GM21367 (cell line): ENCODE data around the gene RAD23A.
"Not testable (repeated sequence)": the region's sequence is repeated elsewhere in the genome, so short reads cannot be mapped to it uniquely, and the experiment has no call there.

Experiments used
- ATAC-seq: cut with Tn5 transposase; IDR thresholded peaks from one replicate; pipeline ENCODE4 v1.9.1; 2021; ENCODE audit not compliant: unreplicated experiment

RAD23A gene

DNA sequence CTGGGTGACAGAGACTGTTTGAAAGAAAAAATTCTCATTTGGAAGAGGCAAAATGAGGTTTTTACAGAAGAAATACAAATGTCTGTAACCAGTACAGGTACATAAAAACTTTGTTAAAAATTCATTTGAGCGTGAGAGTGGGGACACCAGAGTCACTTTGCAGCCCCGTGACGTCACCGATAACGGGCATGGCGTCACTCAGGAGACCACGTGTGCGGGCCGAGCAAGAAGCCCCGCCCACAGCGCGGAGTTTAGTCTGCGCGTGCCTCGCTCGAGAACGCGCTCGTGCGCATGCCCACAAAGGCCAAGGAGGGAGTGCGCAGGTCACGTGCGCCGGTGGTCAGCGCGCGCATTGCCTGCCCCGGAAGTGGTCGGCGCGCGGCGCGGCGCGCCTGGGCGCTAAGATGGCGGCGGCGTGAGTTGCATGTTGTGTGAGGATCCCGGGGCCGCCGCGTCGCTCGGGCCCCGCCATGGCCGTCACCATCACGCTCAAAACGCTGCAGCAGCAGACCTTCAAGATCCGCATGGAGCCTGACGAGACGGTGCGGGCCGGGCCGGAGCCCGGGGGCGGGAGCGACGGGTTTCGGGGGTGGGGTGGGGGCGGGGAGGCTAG, at the start of gene RAD23A:
Gene RAD23A, plus strand, starts transcription at position 384 of the 613 bp plus-strand sequence. Its CDS starts 87 bp downstream, at position 471.
- ATAC-seq = peak; percentile 53

DNA sequence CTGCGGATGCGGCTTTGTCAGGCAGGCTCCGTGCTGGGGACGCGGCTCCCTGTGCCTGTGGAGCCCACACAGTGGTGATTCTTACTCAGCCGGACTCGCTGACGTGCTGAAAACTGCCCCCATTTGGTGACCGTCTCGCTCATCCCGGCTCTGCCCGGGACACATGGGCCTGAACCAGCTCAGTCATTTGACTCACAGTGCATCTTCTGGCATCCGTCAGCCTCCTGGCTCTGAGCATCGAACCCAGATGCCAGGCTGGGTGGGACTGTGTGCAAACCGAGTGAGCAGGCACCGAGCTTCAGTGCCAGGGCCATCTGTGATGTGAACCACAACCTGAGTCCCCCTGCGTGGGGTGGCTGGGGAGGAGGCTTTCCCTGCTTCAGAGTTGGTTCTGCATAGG, 49.2 kb upstream of the RAD23A start:
- no peak for ATAC-seq

DNA sequence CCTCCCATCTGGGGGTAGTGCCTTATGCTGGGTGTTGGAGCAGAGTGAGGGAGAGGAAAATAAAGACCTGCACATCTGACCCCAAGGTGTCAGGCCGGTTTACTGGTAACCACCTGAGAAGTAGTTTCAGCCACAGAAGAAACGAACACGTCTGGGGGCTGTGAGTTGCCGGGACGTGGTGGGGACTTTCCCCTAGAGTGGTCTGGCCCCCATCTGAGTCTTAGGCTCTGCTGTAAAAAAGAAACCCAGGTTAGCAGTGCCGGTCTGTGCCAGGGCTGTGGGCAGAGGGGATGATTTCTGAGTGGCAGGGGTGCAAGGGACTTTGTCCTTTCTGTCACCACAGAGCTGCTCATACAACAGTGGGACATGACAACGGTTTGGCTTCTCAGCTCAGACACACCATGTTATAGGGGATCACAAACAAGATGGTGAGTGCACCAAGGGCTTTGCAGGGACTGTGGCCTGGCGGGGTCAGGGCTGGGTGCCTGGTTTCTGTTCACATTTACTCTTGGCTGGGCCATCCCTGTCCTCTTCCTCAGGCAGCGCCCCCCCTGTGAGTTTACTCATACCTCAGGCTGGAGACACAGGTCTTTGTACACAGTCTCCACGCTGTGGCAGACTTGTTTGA, 45.7 kb upstream of the RAD23A start:
- ATAC-seq = peak; percentile 54

DNA sequence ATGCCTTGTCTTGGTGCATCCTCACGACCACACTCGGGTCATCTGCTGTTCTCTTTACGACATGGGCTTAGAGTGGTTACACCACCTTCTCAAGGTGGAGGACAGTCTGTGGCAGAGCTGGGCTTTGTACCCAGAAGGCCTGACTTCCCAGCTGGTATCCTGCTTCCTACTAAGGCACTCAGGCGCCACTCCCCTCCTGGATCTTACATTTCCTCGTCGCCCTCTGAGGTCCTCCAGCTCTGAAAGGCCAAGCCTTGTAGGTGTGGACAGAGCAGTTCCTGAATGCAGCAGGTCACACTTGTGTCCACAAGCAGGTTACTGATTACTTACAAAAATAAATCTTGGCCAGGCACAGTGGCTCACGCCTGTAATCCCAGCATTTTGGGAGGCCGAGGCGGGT, 38.5 kb upstream of the RAD23A start:
- no peak for ATAC-seq

DNA sequence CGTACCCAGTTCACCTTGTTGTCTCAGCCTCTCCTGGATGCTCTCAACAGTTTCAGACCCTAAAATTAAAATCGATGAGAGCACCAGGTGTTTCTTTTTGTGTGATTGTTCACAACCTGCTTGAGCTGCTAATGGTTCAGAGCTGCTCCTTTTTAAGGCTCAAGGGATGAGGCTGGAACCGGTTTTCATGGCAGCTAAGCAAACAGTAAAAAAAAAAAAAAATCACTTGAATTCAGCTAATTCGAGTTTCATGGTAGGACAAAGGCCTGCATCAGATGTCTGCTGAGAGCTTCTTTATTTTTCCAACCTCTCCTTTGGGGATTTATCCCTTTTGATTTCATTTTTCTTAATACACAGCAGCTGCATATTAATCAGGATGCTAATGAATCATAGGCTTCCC, 33.1 kb upstream of the RAD23A start:
- ATAC-seq = no peak

DNA sequence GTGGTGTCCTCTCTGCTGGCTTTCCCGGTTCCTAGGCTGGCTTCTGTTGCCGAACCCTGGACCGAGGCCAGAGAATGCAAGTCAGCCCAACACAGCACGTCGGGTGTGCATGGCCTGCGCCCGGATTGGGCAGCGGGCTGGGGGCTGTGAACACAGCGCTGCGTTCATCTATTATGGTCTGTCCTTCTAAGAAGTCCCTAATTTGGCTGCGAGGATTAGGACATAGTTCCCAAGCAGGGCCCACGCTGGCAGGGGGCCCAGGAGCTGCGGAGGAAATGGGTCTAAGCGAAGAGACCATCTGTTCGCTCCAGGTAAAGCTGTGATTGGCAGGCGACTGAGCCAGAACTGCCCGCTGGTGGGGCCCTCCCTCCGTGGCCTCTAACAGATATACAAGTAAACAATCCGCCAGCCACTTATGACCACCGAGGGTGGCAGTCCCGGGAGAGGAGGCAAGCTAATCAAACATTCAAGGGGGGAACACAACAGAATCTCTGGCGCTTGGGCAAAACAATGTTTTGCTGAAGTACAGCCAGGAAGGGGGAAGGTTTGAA, 32.6 kb upstream of the RAD23A start:
- ATAC-seq = no peak

DNA sequence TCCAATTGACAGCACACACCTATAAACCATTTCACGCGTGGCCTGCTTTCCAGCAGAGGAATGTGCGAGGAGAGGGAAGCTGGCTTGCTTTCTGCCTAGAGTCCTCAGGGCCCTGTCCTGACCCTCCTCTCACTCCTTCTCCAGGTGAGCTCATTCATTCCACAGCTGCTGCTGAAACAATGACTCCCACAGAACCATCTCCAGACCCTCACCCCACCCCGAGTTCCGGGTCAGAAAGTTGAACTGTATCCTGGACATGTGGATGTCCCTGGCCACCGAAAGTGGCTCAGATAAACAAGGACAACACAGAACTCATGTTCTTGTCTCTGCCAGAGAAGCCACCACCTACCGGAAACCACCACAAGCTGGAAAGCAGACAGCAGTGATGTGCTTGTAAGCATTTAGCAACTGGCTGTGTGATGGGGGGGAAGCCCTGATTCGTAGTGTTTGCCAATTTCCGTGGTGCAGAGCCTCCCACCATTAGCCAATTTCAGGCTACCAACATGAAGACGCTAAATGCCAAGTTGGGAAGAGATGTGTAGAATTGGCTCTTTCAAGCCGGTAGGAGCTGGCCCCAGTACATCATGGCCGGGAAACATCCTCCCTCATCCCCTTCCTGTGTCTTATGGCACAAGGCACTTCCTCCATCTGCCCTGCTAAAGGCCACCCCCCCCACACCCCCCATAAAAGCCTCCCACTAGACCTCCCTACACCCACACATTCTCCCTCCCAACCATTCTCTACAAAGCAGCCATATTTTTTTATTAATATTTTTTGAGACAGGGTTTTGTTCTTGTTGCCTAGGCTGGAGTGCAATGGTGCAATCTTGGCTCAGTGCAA, 31.6 kb upstream of the RAD23A start:
- ATAC-seq = no peak

DNA sequence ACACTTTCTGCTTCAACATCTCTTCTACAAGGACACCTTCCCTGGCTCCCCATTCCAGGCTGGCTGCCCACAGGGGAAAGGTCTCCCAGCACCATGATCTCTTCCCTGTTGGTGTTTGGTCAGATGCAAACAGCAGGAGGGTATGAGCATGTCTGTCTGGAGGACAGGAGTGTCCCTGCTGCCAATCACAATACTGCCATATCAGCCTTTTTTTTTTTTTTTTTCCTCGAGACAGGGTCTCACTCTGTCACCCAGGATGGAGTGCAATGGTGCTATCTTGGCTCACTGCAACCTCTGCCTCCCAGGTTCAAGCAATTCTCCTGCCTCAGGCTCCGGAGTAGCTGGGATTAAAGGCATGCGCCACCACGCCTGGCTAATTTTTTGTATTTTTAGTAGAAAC, 29.8 kb upstream of the RAD23A start:
- ATAC-seq = not testable (repeated sequence)

DNA sequence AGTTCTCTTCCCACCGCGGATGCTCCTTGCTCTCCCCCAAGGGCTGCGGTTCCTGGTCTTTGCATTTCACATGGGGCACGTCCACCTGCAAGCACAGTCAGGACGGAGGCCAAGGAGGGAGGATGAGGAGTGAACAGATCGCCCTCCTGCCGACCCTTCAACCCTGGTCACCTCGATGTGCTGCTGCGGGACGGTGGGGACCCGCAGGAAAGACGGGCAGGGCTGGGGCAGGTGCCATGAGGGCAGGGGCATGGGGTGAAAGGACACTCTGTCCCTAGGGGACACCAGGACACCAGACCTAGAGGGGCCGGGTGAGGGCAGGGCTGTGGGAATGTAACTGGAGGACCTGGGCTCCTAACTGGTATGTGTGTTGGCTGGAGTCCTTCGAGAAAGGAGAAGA, 27.4 kb upstream of the RAD23A start:
- ATAC-seq = no peak

DNA sequence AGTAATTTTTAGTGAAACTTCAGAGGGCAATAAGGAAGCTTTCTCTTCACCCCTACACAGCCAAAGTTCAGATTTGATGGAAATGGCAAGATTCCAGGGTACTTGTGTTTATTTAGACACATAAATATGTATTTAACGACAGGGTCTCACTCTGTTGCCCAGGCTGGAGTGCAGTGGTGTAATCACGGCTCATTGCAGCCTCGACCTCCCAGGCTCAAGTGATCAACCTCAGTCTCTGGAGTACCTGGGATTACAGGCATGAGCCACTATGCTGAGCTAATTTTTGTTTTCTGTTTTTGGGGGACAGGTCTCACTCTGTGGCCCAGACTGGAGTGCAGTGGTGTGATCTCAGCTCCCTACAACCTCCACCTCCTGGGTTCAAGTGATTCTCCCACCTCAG, 24.6 kb upstream of the RAD23A start:
- no peak for ATAC-seq

DNA sequence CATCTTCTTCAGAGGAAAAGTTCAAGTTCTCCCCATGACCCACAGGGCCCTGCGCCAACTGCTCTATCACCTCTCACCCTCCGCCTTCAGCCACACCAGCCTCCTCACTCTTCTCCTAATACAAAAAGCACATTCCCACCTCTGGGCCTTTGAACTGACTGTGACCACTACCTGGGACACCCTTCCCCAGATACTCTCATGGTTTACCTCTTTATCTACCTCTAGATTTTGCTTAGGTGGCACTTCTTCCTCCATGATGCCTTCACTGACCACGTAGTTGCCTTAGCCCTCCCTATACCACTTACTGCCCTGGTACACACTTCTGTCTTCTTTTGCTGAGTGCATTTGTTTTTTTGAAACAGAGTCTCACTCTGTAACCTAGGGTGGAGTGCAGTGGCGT, 22.7 kb upstream of the RAD23A start:
- ATAC-seq = no peak

DNA sequence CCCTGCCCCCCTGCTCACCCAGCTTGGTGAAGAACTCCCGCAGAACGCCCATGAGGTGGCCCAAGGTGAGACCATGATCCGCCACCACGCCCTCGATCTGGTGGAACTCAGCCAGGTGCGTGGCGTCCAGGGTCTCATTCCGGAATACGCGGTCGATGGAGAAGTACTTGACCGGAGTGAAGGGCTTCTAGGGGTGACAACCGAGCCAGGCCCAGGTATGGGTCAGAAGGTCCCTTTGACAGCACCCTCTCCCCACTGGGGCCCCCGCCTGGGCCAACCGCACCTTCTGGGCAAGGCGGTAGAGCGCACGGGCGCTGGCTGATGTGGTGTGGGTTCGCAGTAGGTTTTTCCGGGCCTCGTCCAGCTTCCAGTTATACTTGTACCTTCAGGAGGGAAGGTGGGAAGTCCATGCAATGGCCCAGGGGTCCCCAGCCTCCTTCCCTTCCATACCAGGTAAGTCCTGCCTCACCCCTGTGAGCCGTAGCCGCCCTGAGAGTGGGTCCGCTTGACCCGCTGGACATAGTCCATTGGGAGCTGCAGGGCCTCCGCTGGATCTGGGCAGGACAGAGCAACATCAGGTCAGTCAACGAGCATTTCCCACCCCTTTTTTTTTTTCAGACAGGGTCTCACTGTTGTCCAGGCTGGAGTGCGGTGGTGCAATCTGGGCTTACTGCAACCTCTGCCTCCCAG, 20.9 kb upstream of the RAD23A start:
- no peak for ATAC-seq

DNA sequence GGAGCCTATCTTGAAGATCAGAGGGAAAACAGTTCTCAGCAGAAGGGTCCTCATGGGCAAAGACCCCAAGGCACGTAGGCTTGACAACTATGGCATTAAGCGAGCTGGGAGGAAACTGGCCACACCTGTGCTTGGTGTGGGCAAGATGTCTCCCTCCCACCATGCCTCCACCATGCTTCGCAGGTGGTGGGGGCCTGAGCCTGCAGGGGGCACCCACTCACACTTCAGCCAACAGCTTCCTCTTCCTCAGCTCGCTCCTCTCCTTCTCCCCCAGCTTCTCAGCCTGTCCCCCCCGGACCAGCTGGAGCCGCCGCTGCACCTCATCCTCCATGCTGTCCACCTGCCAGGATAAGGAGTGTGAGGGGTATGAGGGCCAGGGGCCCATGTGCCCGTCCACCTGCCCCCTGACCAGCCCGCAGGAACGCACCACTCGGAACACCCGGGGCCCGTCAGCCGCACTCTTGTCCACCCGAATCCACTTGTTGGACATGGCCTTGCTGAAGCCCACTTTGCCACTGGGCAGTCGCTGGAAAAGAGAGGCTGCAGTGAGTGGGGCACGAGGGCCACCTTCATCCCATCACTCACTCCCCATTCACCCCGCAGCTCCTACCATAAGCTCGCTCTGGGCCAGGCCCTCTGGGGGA, 15.5 kb upstream of the RAD23A start:
- ATAC-seq = no peak

DNA sequence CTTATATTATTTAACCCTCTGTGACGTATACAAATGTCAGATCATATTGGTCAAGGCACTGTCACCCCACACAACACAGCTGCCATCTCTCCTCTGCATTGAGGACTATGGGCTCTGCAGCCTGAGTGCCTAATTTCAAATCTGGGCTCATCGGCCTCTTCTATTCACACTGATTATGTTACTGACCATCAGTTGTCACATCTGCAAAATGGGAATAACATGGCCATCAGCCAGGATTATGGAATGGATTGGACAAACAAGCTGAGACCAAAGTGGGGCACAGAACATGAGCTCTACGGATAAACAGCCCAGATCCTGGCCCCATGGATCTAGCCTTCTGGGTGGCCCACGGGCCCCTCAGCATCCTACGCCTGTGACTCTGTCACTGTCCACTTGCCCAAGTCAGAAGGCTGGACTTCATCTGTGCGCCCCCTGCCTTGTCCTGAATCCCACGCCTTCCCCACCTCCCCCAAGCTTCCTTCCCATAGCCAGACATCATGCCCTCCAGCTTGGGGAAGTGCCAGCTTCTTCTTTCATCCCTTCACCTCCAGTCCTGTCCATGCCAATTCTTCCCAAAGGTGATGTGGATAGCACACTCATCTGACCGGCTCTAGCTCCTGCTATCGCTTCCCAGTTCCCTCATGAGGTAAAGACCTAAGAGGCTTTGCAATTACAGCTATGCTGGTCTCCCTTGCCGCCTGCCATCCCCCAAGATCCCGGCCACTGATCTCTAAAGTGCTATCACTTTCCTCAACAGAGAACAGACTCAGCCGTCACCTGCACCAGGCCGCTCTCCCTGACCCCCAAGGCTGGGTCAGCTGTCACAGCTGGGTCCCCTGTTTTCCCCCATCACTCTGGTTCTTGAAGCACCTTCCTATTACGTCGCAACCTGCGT, 13.0 kb upstream of the RAD23A start:
- no peak for ATAC-seq

DNA sequence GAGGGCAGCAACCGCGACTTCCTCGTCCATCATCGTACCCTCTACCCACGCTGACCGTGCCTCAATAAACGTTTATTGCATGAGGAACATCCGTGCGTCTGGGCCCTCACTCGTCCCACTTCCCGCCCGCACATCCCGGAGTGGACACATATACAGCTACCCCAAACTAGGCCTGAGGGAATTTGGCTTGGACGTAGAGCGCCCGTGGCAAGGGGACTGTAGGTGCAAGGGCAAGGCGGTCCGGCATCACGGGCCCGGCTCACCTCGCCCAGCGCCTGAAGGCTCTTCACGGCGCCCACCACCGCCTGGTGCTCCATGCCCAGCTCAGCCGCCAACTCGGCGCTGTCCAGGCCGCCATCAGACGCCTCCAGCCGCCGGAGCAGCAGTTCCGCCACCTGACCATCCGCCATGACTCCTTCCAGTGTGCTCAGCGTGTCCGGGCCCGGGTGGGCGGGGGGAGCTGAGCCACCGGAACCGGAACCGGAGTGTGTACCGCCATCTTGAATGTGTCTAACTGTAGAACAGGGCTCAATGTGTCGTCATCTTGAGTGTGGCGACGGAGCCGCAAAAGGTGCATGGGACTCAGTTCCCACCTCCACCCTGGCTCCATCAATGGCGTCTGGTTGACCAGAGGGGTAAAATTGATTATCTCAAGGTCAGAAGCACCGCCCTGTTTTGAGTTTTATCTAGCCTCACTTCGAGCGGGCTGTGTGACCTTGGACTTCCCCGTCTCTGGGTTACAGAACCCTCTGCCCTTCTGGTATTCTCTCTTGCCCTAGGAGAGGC, 12.2 kb upstream of the RAD23A start, which contains the start of gene FARSA:
Gene FARSA, minus strand, starts transcription at position 425 of the 786 bp plus-strand sequence. Its CDS starts 15 bp downstream, at position 410.
- peak; percentile 29 for ATAC-seq

DNA sequence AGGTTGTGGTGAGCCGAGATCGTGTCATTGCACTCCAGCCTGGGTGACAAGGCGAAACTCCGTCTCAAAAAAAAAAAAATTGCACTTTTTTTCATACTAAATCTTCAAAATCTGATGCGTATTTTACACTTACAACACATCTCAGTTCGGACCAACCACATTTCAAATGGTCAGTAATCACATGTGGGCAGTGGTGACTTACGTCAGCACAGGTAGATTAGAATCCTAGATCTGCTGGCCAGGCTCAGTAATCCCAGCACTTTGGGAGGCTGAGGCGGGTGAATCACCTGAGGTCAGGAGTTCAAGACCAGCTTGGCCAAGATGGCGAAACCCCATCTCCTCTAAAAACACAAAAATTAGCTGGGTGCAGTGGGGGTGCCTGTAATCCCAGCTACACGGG, 10.6 kb upstream of the RAD23A start:
- no peak for ATAC-seq

DNA sequence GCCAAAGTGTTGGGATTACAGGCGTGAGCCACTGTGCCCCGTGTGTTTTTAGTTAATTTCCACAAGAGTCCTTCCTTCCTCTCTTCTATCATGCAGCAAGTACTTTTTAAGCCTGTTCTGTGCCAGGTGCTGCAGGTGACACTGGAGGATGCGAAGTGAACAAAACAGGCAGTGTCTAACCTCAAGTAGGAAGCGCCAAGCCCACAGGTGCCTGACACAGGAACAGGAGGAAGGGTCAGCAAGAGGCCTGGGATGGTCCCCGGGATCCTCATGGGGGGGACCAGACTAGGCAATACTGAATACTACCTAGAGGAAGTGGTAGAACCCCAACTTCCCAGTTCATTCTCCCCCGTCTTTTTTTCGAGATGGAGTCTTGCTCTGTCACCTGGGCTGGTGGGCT, 9.1 kb upstream of the RAD23A start:
- no peak for ATAC-seq

DNA sequence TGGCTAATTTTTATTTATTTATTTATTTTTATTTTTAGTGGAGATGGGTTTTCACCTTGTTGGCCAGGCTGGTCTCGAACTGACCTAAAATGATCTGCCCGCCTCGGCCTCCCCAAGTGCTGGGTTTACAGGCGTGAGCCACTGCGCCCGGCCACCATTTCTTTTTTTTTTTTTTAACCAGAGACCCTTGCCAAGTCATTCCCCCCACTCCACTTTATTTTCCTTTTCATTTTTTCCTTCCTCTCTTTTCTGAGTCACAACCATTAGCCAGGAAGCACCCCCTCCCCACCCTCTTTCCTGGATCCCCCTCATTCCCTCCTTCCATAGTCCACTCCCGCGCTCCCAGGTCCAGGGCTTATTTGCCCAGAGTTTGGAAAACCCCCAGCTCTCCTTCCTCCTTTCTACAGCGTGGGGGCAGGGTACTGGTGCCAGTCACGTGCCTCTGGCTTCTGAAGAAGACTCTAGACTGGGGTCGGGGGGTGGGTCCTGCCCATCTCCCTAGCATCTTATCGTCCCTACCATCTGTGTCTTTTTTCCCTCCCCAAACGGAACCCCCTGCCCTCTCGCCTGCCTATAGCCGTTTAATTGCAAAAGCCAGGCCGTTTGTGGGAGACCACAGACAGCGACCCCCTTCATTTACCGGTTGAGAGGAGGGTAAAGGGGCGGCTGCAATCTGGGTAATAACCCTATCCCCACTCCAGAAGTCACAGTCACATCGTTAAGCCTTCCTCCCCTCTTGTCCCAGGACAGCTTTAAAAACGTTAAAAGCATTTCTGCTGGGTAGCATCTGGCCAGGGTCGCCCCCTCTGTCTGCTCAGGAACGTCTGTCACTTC, 8.4 kb upstream of the RAD23A start:
- no peak for ATAC-seq
